Umbilical cord (tissue), 2 donors: ENCODE results near the gene CDH23. TPM values are rescaled to one million over a fixed set of nuclear protein-coding genes. Genes with fewer than 3 reads are reported as not detected.

Source experiments
- DNase-seq: peaks from one replicate; pipeline ENCODE4 v3.0.0-alpha.2; 2015; ENCODE audit warnings: low spot score
- total RNA-seq: library from RNA; depleted of rRNA; stranded (reverse); fragments of >200 nt; gene quantifications from one replicate; pipeline ENCODE4 v1.2.3, GENCODE V29; 2014; ENCODE audit warnings: low replicate concordance; ENCODE audit not compliant: insufficient read depth

The CDH23 gene
- total RNA-seq, 1 donor from 2014 or later = 7.0 TPM

DNA sequence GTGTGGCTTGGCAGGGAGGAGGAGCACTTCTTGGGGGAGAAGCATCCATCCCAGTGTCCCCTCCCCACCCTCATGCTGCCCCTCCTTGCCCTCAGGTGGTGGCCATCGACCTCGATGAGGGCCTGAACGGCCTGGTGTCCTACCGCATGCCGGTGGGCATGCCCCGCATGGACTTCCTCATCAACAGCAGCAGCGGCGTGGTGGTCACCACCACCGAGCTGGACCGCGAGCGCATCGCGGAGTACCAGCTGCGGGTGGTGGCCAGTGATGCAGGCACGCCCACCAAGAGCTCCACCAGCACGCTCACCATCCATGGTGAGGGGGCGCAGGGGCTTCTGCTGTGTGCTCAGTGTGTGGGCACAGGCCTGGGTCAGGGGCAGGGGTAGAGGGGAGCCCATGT lies 308.1 kb downstream of the CDH23 start:
- DNase-seq = no peak

DNA sequence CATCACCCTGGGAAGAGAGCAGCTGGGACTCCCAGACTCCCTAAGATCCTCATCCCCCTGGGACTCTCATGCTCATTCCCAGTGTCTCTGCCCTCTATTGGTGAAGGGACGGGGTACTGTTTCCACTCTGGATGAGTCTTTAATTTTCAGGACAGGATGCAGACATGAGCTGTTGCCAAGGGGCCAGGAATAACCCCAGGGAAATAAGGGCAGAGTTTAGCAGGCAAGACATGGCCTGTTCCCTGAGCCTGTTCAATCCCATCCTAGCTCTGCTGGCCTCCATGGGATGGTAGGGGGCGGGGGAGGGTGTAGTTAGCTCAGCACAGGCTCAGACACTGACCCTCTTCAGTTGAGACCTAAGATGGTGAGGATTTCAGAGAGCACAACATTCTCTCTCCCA lies 308.9 kb downstream of the CDH23 start:
- DNase-seq = peak; percentile 28

DNA sequence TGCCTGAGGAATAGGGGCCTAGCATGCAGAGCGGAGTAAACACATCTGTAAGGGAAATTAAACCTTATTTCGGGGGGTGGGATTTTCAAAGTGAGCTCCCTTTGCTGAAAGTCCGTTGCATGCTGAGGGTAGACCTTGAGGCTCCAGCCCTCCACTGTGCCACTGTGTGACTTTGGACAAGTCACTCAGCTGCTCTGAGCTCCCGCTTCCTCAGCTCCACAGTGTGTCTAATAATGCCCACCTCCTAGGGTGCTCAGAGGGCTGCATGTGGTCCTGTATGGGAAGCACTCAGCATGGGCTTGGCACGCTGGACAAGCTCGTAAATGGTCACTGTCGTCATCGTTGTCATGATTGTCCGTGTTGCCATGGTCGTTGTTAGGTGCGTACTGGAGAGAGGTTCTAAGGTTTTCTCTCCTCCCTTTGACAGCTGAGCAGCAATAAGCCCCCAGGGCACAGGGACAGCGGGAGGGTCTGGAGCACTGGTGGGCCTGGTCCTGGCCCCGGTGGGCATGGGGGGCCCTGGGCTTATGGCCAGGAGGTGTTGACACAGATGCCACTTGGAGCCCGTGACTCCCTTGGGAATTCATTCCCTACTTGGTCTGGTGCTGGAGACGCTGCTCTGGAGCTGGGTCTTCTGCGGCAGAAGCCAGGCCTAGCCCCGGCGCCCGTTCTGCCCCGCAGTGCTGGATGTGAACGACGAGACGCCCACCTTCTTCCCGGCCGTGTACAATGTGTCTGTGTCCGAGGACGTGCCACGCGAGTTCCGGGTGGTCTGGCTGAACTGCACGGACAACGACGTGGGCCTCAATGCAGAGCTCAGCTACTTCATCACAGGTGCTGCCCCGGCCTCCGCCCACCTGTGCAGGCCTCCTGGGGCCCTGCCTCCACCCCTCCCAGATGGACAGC lies 309.7 kb downstream of the CDH23 start:
- DNase-seq = no peak

DNA sequence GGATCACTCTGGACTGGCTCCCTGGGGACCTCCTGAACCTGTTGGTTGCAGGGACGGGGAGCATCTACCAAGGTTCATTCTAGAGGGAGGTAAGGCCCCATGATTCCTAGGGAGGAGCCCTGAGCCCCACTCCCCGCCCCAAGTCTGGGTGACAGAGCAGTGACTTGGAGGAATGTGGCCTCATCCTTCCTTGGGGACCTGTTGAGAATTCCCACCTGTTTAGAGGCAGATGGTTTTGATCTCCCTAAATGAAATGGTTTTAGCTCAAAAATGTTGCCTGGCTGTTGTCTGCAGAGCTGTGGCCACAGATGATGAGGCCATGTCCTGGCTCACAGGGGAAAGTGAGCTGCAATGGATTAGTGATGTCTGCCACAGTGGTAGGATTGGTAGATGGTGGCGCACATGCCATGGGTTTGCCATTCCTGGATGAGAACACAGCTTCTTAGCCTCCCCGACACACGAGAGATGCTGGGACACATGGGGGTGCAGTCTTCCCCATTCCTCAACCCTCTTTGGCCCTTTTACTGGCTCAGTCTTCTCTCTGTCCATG lies 310.6 kb downstream of the CDH23 start:
- DNase-seq = no peak

DNA sequence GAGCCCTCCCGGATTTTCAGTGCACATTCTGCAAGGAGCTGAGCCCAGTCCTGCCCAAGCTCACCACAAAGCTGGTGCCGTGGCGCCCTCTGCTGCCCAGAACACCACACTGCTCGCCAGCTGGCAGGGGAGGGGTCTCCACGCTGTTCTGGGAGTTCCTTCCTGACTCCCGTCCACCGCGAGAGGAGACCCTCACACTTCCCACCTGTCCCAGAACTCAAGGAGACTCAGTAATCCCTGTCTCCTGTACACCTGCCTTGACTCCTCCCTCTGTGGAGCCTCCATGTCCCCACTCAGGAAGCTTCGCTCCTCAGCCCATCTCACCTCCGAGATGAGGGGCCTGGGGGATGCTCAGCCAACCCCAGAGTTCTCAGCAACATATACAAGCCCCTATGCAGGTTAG lies 311.6 kb downstream of the CDH23 start:
- no peak for DNase-seq

DNA sequence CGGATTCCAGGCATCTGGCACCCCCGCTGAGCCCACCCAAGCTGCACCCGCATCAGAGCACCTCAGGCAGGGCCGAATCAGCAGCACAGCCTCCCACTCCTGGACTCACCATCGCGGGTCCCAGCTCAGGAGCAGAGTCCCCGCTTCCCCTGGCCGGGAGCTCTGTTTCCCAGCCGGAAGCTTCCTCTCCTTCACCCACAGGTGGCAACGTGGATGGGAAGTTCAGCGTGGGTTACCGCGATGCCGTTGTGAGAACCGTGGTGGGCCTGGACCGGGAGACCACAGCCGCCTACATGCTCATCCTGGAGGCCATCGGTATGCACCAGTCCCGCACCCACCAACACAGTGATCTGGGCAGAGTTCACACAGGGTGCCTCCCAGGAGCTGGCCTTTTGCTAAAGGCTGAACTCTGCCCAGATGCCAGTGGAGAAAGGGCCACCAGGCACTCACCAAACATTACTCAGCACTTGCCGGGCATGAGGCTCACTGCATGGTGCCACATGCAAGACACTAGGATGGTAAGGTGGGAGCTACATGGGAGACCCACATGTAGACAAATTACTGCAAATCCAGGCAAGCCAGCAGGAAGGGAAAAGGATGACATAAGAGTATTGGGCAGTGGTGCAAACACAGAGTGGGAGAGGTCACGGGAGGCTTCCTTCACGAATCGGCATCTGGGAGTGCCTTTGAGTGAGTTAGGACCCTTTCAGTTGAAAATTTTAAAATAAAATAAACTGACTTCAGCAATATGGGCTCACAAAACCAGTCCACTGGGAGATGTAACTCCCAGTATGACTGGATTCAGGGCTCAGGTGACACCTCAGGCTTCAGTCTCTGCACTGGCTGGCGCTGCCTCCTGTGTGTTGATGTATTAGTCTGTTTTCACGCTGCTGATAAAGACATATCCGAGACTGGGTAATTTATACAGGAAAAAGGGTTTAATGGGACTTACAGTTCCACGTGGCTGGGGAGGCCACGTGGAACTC lies 312.5 kb downstream of the CDH23 start:
- no peak for DNase-seq

DNA sequence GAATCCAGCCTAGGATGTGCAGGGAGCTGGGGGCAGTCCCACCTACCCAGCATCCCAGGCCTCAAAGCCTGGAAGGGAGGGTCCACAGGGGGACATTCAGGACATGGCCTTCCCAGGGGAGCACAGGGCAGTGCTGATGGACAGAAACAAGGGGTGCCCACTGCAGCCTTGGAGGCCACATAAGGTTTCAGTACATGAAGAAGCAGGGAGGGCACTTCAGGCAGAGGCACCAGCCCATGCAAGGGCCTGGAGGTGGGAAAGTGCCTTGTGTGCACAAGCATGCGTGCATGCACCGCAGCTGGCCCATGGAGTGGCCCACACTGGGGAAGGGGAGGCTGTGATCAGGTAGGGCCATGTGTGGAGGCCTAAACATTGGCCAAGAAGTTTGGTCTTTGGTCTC lies 313.8 kb downstream of the CDH23 start:
- no peak for DNase-seq

DNA sequence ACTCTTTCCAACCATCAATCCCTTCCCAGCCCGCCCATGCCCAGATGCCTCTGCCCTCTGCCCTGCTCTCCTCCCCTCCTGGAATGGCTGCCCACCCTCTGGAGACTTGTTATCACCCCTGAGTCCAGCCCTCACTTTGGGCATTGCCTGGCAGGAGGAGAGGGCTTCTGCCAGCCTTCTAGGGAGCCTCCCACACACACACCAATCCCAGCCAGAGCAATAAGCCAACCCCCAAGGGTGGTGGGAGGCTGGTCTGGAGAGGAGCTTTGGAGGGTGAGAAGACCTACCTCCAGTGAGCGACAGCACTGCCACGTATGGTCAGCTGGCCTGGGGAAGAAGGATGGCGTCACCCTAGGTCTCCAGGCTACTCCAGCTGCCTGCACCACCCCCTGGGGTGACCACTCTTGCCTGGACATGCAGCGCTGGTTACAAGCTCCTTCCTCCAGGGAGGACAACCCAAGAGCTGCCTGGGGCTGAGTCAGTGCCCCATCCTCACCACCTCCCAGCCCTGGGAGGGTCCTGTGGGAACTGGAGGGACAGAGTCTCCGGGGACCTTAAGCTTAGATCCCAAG lies 314.4 kb downstream of the CDH23 start:
- no peak for DNase-seq

DNA sequence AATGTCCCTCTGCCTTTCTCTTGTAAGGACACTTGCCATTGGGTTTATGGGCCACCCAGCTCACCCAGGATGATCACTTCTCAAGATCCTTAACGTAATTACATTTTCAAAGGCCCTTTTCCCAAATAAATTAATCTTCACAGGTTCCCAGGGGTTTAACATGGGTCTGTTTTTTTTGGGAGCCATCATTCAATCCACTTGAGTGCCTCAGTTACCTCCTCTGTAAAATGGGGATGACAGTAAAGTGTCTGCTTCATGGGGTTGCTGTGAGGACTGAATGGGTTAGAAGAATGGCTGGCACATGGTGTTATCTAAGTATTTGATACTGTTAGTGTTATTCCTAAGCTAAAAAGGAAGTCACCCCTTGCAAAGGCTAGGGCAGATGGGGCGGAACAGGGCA lies 315.4 kb downstream of the CDH23 start:
- no peak for DNase-seq

DNA sequence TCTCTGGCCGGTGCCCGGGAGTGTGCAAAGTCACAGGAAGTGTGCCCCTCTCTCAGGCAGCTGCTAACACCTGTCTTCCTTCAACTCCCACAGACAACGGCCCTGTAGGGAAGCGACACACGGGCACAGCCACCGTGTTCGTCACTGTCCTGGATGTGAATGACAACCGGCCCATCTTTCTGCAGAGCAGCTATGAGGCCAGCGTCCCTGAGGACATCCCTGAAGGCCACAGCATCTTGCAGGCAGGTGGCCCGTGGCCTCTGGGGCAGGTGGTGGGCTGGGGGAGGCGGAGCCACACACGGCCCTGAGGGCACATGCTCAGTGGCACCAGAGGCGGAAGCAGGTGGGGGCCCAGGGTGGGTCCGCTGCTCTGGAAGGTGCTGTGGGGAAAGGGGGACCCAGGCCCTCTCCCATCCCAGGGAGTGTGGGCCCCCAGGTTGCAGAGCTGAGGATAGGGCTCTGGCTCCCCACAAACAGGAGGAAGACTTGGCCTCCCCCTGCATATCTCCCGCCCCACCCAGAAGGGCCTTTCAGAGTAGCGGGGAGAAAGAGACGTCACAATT lies 315.9 kb downstream of the CDH23 start:
- no peak for DNase-seq

DNA sequence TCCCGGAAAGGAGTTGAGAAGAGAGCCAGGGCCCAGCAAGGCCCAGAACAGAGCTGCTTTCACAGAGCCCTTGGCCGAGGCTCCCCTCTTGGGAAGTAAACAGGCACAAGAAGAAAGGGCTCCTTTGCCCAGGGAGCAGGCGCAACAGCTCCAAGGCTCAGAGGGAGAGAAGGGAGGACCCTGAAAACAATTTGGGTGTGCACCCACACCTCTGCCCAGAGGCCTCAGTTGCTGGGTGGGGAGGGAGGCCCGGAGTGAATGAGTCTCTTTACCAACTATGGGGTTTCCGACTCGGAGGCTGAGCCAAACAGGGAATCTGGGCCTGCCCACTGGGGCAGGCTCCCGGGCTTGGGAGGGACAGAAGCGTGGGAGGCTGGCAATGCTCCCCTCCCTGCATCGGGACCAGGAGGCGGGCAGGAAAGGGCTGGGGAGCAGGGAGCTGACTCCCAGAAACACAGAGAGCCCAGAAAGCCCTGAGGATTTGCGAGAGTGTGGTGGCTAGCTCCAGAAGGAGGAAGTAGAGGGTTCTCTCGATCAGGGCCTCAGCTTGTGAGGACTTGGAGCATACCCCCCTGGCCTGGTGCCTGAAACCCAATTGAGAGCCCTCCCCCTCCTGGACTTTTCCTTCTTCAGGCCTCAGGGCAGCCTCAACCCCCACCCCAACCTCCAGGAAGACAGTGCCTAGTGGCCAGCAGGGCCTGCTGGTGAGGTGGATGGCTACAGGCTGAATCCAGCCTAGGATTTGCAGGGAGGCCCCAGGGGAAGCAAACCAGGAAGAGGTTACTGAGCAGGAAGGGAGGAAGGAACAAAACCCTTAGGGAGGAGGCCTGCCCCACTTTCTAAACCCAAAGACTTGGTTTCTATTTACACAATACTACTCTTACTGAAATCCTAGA lies 316.7 kb downstream of the CDH23 start:
- DNase-seq = peak; percentile 98

DNA sequence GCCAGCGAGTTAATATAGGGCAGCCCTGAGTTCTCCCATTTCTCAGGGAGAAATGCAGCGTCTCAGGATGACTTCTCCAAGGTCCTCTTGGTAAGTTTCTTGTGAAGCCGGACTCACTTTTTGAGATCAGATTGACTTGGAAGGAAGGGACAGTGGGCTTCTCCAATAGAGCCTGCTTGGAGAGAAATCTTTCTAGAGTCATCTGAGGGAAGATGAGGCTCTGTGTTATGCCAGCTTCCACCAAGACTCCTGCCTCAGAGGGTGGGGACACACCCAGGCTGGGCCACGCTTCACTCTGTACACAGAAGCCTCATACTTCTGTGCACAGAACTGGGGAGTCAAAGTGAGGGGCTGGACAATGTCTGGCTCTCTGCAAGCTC lies 317.3 kb downstream of the CDH23 start:
- DNase-seq = peak; percentile 45

DNA sequence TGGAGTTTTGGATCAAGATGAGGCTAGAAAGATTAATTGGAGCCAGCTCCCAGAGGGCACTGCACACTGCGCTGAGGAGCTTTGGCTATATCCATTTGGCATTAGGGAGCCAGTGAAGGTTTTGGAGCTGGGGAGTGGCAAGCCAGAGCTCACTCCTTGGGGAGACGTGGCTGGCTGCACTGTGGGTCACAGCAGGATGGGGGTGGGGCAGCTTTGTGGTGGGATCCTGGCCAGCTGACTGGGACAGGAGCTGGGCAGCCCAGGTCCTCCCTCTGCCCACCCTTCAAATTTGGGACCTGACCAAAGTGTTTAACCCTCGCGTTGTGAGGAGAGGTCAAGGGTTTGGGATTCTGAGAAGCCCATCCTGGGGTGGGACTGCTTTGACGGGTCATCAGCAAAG lies 317.9 kb downstream of the CDH23 start:
- DNase-seq = no peak

DNA sequence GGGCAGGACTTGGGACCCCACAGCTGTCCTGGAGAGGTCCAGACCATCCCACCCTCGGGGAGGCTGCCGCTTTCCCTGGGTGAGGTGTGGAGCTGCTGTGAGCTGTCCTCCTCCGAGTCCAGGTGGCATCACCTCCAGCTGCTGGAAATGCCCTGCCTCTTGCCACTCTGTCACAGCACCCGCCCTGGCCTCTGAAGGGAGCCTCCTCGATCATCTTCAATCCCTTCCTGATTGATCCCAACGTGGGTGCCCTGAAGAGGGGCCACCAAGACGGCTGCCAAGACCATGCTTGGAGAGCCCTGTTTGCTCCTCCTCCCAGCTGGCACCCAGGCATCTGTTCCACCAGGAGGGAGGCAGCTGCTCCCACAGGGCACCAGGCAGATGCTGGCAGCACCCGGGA lies 318.3 kb downstream of the CDH23 start:
- no peak for DNase-seq

DNA sequence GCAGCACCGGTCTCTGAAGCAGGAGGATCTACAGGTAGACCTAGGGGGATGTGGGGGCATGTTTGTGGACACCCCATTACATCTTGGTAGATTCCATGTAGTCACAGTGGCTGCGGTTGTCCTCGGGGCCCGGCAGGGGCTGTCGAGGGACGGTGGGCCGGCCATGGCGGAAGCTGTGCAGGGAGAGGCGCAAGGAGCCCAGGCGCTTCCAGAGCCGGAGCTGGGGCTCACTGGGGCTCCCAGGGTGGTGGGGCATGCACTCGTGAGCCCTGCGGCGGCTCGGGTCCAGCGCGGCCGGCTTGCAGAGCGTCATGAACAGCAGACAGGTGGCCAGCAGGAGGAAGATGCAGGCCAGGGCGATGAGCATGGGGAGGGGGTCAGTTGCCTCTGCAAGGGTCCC lies 319.1 kb downstream of the CDH23 start:
- no peak for DNase-seq

DNA sequence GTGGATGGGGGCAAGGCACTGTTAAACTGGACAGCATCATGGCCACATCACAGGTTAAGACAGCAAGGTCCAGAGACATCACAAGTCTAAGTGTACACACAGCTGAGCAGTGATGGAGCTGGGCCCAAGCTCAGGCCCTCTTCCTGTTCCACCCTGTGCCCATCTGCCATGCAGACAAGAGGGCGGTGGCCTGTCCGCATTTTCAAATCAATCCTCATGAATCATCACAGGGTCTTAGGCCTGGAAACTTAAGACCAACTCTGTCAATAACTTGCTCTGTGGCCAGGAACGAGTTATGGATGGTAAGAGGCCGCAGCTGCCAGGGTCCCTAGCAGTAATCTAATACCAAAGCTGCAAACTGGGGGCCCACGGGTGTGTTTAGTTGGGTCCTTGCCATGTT lies 319.7 kb downstream of the CDH23 start:
- no peak for DNase-seq

DNA sequence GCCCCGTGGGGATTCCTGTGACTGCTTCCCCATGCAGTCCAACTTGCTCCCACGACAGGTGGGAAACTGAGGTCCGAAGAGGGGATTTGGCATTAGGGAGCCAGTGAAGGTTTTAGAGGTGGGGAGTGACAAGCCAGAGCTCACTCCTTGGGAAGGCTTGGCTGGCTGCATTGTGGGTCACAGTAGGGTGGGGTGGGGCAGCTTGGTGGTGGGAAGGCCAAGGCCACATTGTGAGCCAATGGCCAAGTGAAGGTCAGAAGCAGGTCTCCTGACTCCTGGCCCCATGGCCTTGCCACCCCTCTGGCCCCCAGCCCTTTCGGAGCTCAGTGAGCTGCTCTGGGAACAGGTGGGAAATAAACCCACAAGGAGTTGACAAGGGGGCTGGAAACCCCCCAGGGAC lies 320.3 kb downstream of the CDH23 start:
- no peak for DNase-seq

DNA sequence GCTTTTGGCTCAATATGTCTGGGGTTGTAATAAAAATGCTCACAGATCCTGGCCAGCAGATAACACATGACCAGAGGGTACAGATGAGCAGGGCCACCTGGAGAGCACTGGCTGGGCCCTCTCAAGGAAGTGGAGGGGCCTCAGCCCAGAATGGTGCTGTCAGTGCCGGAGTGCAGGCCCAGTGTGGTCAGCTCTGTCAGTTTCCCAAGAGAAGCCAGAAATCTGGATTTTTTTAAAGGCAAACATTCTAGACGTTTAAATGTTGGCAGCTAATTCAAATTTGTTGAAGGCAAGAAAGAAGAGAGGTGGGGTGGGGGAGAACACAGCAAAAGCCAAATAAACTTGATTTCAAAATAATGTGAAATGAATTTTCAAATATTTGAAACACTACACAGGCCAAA lies 320.8 kb downstream of the CDH23 start:
- DNase-seq = peak; percentile 53

DNA sequence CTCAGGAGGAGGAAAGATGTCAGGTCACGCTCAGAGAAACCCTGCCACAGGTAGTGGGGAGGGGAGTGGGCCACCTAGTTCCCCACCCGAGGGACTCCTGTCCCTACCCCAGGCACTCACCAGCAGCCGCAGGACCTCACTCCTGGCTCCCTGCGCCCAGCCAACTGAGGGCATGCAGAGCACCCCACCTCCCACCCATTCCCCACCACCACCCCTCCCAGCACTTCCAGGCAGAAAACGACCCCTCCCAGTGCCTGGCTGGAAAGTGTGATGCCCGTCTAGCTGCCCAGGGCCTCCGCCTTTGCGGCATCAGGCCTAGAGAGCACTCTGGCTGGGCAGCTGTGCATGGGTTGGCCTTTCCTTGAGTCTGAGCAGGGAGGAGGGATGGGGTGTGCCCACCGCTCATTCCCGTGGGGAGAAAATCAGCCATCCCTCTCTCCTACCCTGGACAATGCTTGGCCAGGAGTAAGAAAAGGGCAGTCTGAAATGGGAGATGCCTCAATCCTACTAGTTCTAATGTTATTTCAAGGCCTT lies 321.5 kb downstream of the CDH23 start:
- no peak for DNase-seq

DNA sequence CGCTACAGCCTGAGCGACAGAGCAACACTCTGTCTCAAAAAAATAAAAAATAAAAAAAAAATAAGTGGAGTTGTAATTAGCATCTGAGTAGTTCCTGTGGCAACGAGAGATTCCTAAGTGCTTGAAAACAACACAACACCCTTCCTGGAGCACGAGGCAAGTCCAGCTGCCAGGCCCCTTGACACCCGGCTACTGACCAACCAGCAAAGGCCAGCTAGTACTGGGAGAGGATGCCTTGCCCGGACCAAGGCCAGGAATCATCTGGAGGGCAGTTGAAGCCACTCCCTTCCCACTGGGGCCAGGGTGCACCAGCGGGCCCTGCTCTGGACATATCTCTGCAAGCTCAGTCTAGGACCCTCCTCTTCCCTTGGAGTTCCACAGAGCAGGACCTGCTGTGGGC lies 322.3 kb downstream of the CDH23 start:
- no peak for DNase-seq
